Measurements from ENCODE around the gene BBS2.

Gene BBS2

GRCh38 chr16:56510544-56510943 lies 9.3 kb downstream of the BBS2 start:
- Histone ChIP-seq H3K9me3 (ENCODE audit: control insufficient read depth, insufficient read depth, low read depth, low read length) (no peaks in the 10 kb centered on the region), H3K27ac (ENCODE audit: extremely low read depth, low read depth, low read length) (no peak overlapping the region), H3K4me1 (ENCODE audit: control insufficient read depth, insufficient read depth, low read length) (no peaks in the 10 kb centered on the region), H3K36me3 (ENCODE audit: control insufficient read depth in 2 of 2, insufficient read depth in 1 of 2, low read length in 2 of 2) (peaks cover 16 to 50% of the 10 kb centered on the region in 2 experiments; a peak in 2 of 3 replicates), H3K4me3 (ENCODE audit: low read depth, low read length) (no peak overlapping the region)
- ChIA-PET POLR2A (no interaction called here), CTCF (no interaction called here)
- TF ChIP-seq ZNF37A (tag by site-specific recombination; IDR thresholded peaks at IDR 0.05) (no peak), BCL6B (tag by site-specific recombination; IDR thresholded peaks at IDR 0.05) (no peak), MYNN (tag by site-specific recombination; IDR thresholded peaks at IDR 0.05; ENCODE audit: borderline replicate concordance) (no peak), ZNF23 (tag by site-specific recombination; IDR thresholded peaks at IDR 0.05; ENCODE audit: borderline replicate concordance) (no peak), PATZ1 (tag by site-specific recombination; IDR thresholded peaks at IDR 0.05) (no peak), KLF10 (tag by site-specific recombination; IDR thresholded peaks at IDR 0.05) (no peak), SETDB1 (IDR thresholded peaks at IDR 0.05; ENCODE audit: insufficient read length, low read length) (no peak), KLF16 (tag by site-specific recombination; IDR thresholded peaks at IDR 0.05) (no peak), ZNF132 (tag by site-specific recombination; IDR thresholded peaks at IDR 0.05; ENCODE audit: borderline replicate concordance) (no peak), ZNF501 (tag by site-specific recombination; IDR thresholded peaks at IDR 0.05) (no peak), ZNF311 (tag by site-specific recombination; IDR thresholded peaks at IDR 0.05; ENCODE audit: borderline replicate concordance) (no peak), ZNF341 (tag by site-specific recombination; IDR thresholded peaks at IDR 0.05; ENCODE audit: low read depth) (no peak), ZNF19 (tag by site-specific recombination; IDR thresholded peaks at IDR 0.05; ENCODE audit: low read depth) (no peak), ZNF623 (tag by site-specific recombination; IDR thresholded peaks at IDR 0.05) (no peak), ZNF776 (tag by site-specific recombination; IDR thresholded peaks at IDR 0.05; ENCODE audit: borderline replicate concordance) (no peak), ZNF777 (tag by site-specific recombination; IDR thresholded peaks at IDR 0.05; ENCODE audit: borderline replicate concordance) (no peak)
- TF ChIP-seq, protein P1, sequence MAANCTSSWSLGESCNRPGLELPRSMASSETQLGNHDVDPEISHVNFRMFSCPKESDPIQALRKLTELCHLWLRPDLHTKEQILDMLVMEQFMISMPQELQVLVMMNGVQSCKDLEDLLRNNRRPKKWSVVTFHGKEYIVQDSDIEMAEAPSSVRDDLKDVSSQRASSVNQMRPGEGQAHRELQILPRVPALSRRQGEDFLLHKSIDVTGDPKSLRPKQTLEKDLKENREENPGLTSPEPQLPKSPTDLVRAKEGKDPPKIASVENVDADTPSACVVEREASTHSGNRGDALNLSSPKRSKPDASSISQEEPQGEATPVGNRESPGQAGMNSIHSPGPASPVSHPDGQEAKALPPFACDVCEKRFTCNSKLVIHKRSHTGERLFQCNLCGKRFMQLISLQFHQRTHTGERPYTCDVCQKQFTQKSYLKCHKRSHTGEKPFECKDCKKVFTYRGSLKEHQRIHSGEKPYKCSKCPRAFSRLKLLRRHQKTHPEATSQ (tag by site-specific recombination; IDR thresholded peaks at IDR 0.05), result no peak
- TF ChIP-seq, protein P2, sequence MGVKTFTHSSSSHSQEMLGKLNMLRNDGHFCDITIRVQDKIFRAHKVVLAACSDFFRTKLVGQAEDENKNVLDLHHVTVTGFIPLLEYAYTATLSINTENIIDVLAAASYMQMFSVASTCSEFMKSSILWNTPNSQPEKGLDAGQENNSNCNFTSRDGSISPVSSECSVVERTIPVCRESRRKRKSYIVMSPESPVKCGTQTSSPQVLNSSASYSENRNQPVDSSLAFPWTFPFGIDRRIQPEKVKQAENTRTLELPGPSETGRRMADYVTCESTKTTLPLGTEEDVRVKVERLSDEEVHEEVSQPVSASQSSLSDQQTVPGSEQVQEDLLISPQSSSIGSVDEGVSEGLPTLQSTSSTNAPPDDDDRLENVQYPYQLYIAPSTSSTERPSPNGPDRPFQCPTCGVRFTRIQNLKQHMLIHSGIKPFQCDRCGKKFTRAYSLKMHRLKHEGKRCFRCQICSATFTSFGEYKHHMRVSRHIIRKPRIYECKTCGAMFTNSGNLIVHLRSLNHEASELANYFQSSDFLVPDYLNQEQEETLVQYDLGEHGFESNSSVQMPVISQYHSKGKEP (tag by site-specific recombination; IDR thresholded peaks at IDR 0.05), result no peak
- TF ChIP-seq, protein P3, sequence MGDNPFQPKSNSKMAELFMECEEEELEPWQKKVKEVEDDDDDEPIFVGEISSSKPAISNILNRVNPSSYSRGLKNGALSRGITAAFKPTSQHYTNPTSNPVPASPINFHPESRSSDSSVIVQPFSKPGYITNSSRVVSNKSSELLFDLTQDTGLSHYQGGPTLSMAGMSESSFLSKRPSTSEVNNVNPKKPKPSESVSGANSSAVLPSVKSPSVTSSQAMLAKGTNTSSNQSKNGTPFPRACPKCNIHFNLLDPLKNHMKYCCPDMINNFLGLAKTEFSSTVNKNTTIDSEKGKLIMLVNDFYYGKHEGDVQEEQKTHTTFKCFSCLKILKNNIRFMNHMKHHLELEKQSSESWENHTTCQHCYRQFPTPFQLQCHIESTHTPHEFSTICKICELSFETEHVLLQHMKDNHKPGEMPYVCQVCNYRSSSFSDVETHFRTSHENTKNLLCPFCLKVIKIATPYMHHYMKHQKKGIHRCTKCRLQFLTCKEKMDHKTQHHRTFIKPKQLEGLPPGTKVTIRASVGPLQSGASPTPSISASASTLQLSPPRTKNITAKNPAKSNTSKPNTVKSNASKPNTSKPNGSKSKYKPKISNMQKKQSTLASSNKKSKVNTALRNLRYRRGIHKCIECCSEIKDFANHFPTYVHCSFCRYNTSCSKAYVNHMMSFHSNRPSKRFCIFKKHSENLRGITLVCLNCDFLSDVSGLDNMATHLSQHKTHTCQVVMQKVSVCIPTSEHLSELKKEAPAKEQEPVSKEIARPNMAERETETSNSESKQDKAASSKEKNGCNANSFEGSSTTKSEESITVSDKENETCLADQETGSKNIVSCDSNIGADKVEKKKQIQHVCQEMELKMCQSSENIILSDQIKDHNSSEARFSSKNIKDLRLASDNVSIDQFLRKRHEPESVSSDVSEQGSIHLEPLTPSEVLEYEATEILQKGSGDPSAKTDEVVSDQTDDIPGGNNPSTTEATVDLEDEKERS (tag by site-specific recombination; IDR thresholded peaks at IDR 0.05), result no peak
- TF ChIP-seq, protein P4, sequence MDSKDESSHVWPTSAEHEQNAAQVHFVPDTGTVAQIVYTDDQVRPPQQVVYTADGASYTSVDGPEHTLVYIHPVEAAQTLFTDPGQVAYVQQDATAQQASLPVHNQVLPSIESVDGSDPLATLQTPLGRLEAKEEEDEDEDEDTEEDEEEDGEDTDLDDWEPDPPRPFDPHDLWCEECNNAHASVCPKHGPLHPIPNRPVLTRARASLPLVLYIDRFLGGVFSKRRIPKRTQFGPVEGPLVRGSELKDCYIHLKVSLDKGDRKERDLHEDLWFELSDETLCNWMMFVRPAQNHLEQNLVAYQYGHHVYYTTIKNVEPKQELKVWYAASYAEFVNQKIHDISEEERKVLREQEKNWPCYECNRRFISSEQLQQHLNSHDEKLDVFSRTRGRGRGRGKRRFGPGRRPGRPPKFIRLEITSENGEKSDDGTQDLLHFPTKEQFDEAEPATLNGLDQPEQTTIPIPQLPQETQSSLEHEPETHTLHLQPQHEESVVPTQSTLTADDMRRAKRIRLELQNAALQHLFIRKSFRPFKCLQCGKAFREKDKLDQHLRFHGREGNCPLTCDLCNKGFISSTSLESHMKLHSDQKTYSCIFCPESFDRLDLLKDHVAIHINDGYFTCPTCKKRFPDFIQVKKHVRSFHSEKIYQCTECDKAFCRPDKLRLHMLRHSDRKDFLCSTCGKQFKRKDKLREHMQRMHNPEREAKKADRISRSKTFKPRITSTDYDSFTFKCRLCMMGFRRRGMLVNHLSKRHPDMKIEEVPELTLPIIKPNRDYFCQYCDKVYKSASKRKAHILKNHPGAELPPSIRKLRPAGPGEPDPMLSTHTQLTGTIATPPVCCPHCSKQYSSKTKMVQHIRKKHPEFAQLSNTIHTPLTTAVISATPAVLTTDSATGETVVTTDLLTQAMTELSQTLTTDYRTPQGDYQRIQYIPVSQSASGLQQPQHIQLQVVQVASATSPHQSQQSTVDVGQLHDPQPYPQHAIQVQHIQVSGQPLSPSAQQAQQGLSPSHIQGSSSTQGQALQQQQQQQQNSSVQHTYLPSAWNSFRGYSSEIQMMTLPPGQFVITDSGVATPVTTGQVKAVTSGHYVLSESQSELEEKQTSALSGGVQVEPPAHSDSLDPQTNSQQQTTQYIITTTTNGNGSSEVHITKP (tag by site-specific recombination; IDR thresholded peaks at IDR 0.05), result no peak
